NCI-H2107 (cell line): ENCODE measurements around the gene EPAS1.

Experiments used
- DNase-seq: peaks from one replicate; lab custom pipeline; 2025; lab: John Stamatoyannopoulos, UW

EPAS1 gene

DNA sequence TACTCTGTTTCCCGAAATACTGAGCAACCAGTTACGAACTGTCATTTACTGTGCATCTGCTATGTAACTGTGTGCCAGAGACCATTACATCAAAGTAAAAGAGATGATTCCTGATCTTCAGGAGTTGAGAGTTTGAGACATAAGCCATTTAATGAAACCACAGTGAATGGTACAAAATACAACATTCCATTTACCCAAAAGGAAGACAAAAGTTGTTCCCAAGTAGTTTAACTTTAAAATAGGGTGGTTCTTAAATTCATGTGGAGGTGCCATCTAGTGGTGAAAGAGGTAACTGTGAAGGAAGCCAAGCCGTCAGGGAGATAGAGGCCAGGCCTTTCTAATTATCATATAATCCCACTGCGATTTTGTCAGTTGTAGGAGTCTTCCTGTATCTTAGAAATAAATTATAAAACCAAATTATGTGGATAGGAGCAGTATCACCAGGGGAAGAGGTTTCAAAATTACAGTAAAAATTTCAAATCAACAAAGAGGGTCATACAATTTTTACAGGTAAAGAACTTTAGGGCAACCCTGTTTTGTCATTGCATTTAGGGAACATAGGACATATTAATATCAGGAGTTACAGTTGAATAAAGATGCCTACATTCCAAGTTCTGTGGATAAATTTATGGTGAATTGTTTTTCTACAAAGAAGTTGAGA is 67.7 kb downstream of the EPAS1 start:
- DNase-seq, result peak; percentile 17

DNA sequence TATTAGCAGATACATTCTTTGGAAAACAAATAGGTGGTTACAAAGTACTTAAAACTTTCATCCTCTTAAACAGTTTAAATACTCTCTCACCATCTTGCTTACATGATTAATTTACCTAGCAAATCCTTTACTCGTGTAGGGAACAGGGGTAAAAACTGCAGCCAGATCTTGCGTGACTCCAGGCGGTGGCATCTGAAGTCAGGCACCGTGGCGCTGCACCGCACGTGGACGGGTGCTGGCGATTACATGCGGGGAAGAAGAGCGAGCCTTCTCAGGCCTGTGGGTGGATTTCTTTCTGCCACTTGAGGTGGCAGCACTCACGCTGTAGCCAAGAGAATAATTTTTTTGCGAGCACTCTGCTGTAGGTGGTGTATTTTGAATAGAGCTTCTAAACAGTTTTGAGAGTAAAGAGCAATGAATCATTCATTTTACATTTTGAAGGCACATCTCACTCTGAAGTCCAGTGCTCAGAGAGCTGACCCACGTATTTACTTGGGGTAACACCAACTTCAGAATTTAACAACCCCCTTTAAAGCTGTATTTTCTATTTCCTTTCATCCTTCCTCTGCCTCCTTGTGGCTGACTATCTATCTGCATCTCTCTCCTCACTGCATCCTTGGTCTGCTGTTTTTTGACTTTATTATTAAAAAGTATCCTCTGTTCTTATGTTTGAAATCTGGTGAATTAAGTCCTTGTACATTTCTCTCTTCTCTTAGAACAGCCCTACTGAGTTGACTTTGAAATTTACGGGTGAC is 68.9 kb downstream of the EPAS1 start:
- DNase-seq, result no peak

DNA sequence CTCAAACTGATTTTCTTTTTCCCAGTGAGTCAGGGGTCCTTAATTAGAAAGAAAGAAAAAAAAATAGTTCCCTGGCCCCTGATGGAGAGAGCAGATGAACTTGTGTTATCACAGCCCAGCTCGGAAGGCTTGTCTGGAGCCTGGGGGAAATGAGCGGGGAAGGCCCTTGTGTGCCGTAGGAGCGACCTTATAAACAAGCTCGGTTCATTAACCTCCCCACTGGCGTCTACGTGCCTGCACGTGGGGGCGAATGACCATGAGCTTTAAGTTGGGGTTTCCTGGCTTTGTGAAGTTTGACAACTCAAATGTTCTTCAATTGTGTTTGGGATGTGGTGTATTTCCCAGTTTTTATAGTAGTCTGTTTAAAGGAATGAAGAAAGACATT is 69.5 kb downstream of the EPAS1 start:
- no peak for DNase-seq

DNA sequence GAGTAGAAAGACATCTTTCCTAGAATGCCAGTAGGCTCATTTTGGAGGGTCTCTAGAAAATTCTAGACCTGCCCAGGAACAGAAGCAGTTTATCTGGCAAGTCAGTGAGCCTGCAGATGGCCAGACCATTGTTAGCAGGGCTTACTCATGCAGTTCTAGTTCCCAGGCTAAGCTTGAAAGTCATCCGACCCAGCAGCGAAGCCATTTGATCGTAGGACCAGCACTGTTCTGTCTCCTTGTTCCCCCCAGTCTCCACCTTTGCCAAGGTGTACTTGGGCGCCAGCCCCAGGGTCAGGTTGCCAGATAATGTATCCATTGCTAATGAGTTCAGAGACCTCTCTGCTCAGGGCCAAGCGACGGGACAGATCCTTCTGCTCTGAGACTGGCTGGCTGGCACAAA is 70.1 kb downstream of the EPAS1 start:
- DNase-seq, result no peak

DNA sequence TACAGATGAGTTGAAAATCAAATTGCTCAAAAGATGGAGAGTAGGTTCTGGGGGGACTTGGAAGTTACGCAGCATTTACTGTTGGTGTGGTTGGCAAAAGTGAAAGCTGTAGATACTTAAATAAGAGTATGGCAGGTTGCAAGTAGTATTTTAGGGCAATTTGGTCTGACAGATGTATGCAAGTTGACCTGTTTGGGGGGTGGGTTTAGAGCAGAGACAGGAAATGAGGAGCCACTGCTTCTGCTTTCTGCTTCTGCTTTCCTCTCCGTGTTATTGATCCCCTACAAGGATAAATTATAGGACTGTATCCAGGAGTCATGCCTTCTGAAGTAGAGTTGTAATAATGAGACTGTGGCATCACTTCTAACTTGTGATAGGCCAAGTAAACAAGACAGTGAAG is 71.2 kb downstream of the EPAS1 start:
- no peak for DNase-seq

DNA sequence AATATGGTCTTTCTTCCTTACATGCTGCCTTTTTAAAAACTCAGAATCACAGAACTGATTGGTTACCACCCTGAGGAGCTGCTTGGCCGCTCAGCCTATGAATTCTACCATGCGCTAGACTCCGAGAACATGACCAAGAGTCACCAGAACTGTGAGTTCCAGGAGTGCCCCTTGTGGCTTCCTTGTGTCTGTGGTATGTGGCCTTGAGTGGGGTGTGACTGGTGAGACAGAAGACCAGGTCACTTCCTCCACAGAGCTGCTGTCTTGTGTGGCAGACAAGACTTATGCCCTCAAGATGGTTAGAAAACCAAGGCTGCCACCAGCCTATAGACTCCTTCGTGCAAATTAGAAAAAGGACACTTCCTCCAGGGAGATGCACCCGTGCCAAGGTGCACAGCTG is 72.6 kb downstream of the EPAS1 start:
- DNase-seq, result no peak

DNA sequence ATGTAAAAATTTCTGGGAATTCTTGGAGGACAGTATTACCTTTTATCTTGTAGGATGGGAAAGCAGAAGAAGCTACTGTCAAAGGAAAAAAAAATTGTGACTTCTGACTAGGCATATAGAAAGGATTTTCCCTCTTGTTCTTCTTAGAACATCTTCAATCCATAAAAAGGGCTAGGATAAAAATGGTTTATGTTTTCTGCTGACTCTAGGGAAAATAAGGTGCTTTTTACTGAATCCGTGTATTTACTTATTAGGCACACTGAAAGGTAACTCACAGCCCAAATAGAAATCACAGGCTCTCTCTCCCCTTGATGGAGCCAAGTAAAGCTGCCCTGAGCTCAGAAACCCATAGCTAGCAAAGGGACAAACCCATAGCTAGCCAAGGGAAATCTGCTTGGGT is 74.6 kb downstream of the EPAS1 start:
- no peak for DNase-seq

DNA sequence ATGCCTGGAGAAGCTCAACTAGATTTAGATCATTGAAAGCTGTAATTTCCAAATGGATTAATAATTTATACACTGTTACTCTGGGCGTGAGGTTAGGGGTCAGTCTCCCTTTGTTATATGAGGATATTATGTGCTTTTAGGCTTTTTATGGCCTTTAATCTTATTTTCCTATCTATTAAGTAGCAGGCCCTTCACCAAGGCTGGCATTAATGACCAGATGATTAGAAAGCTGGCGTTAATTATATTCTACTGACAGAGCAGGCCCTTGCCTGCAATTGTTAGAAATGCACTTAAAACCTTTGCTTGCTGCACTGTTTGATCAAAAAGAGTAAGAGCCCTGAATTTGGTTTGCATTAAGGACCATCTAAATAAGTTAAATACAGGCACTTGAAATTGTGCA is 75.3 kb downstream of the EPAS1 start:
- no peak for DNase-seq

DNA sequence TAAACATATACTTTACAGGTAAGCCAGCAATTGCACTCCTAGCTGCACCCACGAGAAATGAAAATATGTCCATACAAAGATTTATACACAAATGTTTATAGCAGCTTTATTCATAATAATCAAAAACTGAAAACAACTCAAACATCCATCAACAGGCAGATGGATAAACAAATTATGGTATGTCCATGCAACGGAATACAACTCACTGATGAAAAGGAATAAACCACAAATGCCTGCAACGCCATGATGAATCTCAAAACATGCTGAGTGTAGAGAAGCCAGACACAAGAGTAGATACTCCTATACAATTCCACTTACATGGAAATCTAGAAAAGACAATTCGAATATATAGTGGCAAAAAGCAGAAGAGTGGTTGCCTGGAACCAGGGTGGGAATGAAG is 76.0 kb downstream of the EPAS1 start:
- no peak for DNase-seq

DNA sequence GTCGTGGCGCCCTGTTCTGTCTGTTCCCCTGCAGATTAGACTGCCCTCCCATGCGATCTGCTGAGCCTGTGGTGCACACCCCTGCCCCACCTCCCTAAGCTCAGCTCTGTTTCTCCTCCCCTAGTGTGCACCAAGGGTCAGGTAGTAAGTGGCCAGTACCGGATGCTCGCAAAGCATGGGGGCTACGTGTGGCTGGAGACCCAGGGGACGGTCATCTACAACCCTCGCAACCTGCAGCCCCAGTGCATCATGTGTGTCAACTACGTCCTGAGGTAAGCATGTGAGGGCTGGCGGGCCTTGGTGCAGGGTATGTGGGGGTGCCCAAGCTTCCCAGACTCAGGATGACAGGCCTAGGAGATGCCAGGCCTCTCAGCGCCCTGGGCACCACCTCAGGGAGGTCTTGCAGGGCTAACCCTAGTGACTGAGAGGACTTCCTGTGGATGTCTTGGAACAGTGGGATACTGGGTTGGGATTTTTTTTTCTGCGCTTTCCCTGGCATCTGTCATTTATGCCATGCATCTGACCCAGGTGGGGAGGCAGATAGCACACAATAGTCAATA is 78.4 kb downstream of the EPAS1 start:
- no peak for DNase-seq

DNA sequence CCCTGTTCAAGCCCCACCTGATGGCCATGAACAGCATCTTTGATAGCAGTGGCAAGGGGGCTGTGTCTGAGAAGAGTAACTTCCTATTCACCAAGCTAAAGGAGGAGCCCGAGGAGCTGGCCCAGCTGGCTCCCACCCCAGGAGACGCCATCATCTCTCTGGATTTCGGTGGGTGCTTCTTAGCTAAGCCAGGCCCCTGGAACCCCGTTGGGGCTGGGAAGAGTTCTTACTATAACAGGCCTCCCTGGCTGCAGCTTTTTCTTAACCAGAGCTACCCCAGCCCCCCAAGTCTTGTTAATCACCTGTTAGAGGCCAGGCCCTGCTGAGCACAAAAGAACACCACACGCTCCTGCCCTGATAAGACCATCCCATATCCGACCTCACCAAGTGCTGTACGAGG is 79.4 kb downstream of the EPAS1 start:
- no peak for DNase-seq

DNA sequence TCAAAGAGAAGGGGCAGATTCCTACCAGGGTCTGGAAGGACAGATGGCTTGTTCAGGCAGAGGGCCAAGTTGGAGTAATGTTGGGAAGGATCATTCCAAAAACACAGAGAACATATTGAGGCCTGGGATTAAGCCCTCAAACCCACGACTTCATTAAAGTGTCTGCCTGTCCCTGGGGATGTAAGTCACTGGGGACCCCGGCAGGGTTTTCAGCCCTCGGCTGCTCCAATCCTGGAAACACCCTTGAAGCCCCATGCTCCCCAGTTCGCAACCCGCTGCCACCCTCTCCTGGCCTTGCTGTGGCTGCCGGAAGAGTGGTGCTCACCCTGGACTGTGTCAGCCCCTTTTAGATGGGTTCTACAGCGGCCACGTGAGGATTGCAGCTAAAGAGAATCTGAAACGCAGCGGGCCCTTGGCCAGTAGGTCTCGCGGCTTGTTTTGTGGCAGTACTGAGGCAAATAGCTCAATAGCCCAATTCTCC is 79.9 kb downstream of the EPAS1 start:
- no peak for DNase-seq

DNA sequence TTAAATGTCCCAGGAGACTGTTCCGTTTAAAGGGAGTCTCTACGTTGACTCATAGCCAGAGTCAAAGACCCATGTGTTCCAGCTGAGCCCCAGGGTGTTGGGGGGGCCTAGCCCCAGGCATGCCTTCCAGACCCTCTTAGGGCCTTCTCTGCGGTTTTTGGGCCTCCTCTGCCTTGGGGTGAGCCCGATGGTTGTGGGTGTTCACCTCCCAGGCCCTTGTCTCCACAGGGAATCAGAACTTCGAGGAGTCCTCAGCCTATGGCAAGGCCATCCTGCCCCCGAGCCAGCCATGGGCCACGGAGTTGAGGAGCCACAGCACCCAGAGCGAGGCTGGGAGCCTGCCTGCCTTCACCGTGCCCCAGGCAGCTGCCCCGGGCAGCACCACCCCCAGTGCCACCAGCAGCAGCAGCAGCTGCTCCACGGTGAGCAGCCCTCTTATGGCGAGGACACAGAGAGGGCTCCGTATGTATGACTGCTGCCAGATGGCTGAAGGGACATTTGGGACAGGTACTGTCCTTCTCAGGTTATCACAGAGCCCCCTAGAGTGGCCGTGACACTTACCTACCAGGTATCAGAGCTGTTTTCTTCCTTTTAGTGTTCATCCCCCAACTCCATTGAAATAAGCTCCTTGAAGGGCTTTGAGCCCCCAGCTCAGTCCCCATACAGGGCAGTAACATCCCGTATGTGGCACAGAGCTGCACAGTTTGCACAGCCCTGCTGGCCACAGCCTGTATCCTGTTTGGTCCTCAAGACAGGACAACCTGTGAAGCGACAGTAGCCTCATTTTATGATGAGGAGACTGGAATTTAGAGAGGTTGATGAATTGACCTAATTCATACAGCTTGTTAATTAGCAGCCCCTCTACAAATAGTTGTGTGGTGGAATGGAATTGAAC is 80.7 kb downstream of the EPAS1 start:
- no peak for DNase-seq

DNA sequence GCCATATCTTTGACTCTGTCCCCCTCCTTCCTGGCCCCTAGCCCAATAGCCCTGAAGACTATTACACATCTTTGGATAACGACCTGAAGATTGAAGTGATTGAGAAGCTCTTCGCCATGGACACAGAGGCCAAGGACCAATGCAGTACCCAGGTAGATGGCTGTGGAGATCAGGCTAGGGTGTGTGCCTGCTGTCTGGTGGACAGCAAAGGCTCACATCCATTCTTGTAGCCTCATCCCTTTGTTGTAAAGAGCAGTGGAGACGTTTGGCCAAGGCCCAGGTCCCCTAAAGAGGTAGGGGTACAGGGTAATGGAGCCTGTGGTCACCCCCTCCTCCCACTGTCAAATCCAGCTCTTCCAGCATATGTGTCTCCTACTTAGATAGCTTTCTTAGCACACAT is 81.4 kb downstream of the EPAS1 start:
- no peak for DNase-seq

DNA sequence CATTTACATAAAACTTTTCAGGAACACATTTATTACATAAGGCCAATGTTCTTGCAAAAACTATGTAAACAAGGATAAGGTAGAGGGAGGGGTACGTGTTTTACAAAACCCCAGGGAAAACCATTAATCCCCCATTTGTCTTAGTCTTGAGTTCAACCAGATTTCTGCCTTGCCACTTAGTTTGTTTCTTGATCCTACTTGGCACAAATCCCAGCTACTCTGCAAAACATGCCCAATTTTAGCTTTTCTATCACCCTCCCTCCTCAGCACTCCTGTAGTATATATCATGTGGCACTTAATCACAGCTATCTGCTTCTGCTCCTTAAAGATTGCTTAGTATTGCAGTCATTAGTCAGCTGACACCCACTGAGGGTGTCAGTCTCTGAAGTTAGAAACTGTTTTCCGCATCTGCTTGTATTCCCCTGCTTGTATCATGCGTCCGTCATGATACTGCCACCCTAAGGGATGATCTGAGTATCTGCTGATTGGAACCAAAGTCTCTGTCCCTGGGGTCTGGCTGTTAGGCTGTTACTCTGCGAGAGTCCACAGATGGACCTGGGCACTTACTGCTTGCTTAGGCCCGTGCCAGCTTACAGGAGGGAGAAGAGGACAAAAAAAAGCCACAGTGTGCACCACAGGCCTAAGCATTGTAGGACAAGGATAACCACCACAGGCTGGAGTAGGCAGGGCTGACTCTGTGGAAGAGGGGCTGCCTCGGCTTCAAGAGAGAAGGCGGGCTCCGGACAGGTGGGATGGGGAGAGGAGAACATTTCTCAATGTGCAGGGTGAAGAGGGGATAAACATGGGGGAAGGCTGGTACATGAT is 82.2 kb downstream of the EPAS1 start:
- no peak for DNase-seq

DNA sequence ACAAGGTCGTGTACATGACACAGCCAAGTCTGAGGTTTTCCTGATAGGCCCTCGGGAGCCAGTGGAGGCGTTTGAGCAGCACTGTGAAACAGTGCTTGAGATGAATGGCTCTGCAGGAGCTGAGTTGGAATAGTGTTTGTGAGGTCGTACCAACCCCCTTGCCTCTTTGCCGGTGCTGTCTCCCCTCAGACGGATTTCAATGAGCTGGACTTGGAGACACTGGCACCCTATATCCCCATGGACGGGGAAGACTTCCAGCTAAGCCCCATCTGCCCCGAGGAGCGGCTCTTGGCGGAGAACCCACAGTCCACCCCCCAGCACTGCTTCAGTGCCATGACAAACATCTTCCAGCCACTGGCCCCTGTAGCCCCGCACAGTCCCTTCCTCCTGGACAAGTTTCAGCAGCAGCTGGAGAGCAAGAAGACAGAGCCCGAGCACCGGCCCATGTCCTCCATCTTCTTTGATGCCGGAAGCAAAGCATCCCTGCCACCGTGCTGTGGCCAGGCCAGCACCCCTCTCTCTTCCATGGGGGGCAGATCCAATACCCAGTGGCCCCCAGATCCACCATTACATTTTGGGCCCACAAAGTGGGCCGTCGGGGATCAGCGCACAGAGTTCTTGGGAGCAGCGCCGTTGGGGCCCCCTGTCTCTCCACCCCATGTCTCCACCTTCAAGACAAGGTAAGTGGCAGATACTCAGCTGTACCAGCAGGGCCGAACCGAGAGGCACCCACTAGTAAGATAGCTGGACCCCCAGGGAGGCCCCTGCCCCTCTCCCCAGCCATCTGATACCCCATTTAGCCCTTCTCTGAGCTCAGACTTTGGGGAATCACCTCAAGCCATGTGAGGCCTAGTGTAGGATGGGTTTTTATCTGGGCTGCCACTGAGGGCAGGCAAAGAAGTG is 83.1 kb downstream of the EPAS1 start:
- no peak for DNase-seq

DNA sequence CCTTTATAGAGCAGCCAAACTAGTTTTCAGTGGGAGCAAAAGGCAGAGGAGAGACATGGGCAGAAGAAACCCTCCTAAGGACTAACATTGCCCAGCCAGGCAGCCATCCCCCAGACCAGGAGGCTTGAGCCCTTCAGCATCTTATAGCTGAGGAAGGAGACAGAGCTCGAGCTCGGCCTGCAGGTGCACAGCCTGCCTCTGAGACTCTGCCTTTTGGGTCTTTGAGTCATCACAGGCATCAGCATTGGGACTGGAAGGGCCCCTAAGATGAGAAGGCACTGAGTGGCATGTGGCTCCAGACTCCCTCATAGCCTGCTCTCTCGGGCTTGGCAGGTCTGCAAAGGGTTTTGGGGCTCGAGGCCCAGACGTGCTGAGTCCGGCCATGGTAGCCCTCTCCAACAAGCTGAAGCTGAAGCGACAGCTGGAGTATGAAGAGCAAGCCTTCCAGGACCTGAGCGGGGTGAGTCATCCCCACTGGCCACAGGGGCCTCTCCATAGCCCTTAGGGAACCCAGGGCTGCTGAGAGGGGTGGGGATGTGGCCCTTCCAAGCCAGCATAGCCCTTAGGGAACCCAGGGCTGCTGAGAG is 84.1 kb downstream of the EPAS1 start:
- no peak for DNase-seq

DNA sequence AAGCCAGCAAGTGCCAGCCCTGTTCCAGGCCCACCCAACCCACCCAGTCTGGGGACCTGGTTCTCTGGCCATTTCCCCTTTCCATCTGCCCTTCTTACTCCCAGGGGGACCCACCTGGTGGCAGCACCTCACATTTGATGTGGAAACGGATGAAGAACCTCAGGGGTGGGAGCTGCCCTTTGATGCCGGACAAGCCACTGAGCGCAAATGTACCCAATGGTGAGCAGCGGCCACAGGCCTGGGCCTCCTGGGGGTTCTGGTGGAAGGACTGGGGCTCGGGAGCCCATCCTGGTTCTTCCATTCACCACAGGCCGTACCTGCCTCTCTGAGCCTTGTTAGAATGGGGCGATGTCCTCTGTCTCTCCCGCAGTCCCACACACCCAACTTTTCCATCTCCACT is 84.7 kb downstream of the EPAS1 start:
- no peak for DNase-seq

DNA sequence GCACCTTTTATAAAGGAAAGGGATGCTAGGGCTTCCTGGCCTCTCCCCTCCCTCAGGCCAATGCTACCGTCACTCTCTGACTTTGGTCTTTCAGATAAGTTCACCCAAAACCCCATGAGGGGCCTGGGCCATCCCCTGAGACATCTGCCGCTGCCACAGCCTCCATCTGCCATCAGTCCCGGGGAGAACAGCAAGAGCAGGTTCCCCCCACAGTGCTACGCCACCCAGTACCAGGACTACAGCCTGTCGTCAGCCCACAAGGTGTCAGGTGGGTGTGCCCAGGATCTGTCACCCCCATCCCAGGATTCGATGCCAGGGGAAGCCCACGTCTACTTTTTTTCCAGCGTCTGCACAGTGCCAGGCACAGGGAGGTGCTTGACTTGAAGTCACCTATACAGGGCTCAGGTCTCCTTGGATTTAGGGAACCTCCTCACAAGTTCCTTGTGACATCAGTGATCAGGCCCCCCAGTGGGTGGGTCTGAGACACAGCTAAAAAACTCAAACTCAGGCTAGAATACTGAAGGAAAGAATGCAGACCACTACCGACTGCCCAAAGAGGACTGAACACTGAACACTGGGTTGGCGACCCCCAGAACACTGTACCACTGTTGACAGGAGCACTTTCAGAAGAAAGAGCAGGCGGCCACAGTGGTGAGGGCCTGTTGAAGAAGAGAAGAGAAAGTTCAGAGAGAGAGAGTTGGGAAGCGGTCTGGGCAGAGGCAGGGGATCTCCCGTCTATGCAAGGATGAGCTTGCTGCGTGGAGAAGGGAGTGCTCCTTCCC is 85.3 kb downstream of the EPAS1 start:
- no peak for DNase-seq

DNA sequence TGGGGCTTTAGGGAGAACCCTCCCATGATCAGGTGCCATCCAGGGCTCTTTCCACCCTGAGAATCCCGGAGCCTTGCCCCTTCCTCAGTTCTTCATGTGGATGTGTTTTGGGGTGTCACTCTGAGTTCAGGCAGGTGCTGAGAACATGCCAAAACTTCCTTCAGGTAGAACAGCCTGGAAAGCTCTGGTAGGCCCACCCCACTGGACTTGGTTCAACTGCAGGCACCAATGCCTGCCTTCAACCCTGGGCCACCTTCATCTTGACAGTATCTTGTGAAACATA is 85.8 kb downstream of the EPAS1 start:
- no peak for DNase-seq
